Heart left ventricle (tissue), 13 donors: ENCODE data around the gene PUS7.

ENCODE experiments used
- CTCF ChIP-seq, 12 donors: fragments of 200-600 bp; sonication (generic) in 4 of 12; IDR thresholded peaks; one replicate each; pipeline versions ENCODE4 v1.5.0 to v1.8.0; 2018 to 2022; ENCODE audit warnings: antibody characterized with exemption in 12 of 12, mild to moderate bottlenecking in 5 of 12
- POLR2A ChIP-seq, 2 donors: fragments of 450-650 bp; IDR thresholded peaks; one replicate each; pipeline ENCODE4 v1.6.1; 2017; ENCODE audit warnings: antibody characterized with exemption in 2 of 2, mild to moderate bottlenecking in 2 of 2, moderate library complexity in 2 of 2
- donor health status: ischemic (EF 13 %, LVEDD 7.1; RV severe dilation, severe dysfunction).
- donor health status: DM: no; HTN: yes; CAD: no.
- donor health status: DM: no; HTN: no; CAD: no.
- donor health status: ischemic (EF 25% LVEDD 6.9; RV normal size, moderate dysfunction).
- donor health status: ischemic (EF 25% LVEDD 5.7; RV mildly dilated, moderate dysfunction).
- donor health status: ischemic (EF 35%, LVEDD 5.7; RV mildly dilated, moderate dysfunction).
- donor health status: nonischemic (EF 11% LVEDD 7.7; RV severe dilation, severe dysfunction).
- donor health status: DM: yes; HTN: yes; CAD: no.
- donor health status: PGD.
- donor health status: ischemic (EF 29% LVEDD 5.4; RV normal size, mild dysfunction).
- donor health status: nonischemic (EF 23%, LVEDD 6.1; RV moderate dilation, normal function).

- TF ChIP-seq CTCF (IDR thresholded peaks at IDR 0.05) (peak; percentile 30 to 64 (median 46)), POLR2A (IDR thresholded peaks at IDR 0.05) (no peak)
These were observed 92.1 kb downstream of the PUS7 start for GRCh38 chr7:105429746-105430612.
